HepG2 (cell line): ENCODE measurements around the gene WWP2. TPM values are rescaled to one million over a fixed set of nuclear protein-coding genes. Genes with fewer than 3 reads are reported as not detected.

Experiments used
- ATAC-seq: fragments of 200-7000 bp; cut with Tn5 transposase; 3 replicates; pipeline ENCODE4 v1.9.1; 2020; ENCODE audit warnings: mild to moderate bottlenecking, moderate library complexity
- BruUV-seq: library from RNA; stranded (reverse); fragments of 400-500 nt; replicated peaks from 2 replicates; lab custom pipeline; 2021; lab: Mats Ljungman, UMichigan
- CTCF ChIA-PET: fragments of 300-600 bp; formaldehyde crosslinking; extraction: SDS; loops from one replicate; lab custom pipeline; 2021; ENCODE audit warnings: low total read pairs, inconsistent platforms, low intra/inter-chr PET ratio; lab: Yijun Ruan, JAX
- POLR2A ChIA-PET: fragments of 350-600 bp; sonication (Branson Sonifier 250); formaldehyde crosslinking; loops from one replicate; lab custom pipeline; 2020; ENCODE audit warnings: antibody characterized with exemption, inconsistent platforms; lab: Yijun Ruan, JAX
- DNase-seq: peaks from one replicate; pipeline ENCODE4 v3.0.0-alpha.2; 2015; ENCODE audit warnings: low spot score
- FAIRE-seq: peaks from 3 replicates; lab custom pipeline; 2011; peaks lifted over from hg19 to GRCh38; lab: Jason Lieb, UNC
- H2AFZ ChIP-seq: one replicate; pipeline ENCODE4 v1.6.1; 2011; ENCODE audit warnings: low read length, inconsistent platforms
- H3K27ac ChIP-seq: fragments of 300-600 bp; 3 replicates; pipeline ENCODE4 v1.8.0; 2011; ENCODE audit warnings: mixed run types, mild to moderate bottlenecking, mixed read lengths, low read length, inconsistent platforms; ENCODE audit not compliant: insufficient read depth; ENCODE audit errors: extremely low read length
- H3K27me3 ChIP-seq, 2 experiments: fragments of 200-600 bp in 1 of 2; 2 replicates in 1 of 2; 3 replicates in 1 of 2; pipeline versions ENCODE4 v1.6.0 to v1.8.0; 2011; ENCODE audit warnings: low read length in 2 of 2, mild to moderate bottlenecking in 2 of 2, moderate library complexity in 2 of 2, inconsistent platforms in 1 of 2; ENCODE audit not compliant: insufficient read depth in 2 of 2, control insufficient read depth in 1 of 2
- H3K36me3 ChIP-seq, 2 experiments: fragments of 200-600 bp in 1 of 2; replicated peaks in 1 of 2; 2 replicates in 1 of 2; 3 replicates in 1 of 2; pipeline versions ENCODE4 v1.5.1 to v1.8.0; 2011; ENCODE audit warnings: low read length in 2 of 2, inconsistent platforms in 1 of 2; ENCODE audit not compliant: insufficient read depth in 2 of 2, control insufficient read depth in 1 of 2
- H3K4me1 ChIP-seq: 2 replicates; pipeline ENCODE4 v1.5.1; 2012; ENCODE audit warnings: low read length, inconsistent platforms; ENCODE audit not compliant: insufficient read depth
- H3K4me2 ChIP-seq: 2 replicates; pipeline ENCODE4 v1.6.0; 2011; ENCODE audit warnings: low read depth, low read length, inconsistent platforms
- H3K4me3 ChIP-seq, 3 experiments: fragments of 200-600 bp in 1 of 3; sonication (generic), shearing (Covaris generic) in 1 of 3; replicated peaks in 1 of 3; 2 replicates each; pipeline ENCODE4 v1.5.1; 2011 to 2016; ENCODE audit warnings: low read length in 3 of 3, inconsistent platforms in 2 of 3, low read depth in 2 of 3, mild to moderate bottlenecking in 2 of 3, control low read depth in 1 of 3, mixed read lengths in 1 of 3; ENCODE audit not compliant: insufficient read depth in 1 of 3
- H3K79me2 ChIP-seq: one replicate; pipeline ENCODE4 v1.6.1; 2011; ENCODE audit warnings: low read length, inconsistent platforms; ENCODE audit not compliant: insufficient read depth
- H3K9ac ChIP-seq: 2 replicates; pipeline ENCODE4 v1.6.0; 2011; ENCODE audit warnings: mild to moderate bottlenecking, low read depth, low read length, inconsistent platforms; ENCODE audit not compliant: insufficient read depth
- H3K9me3 ChIP-seq: 2 replicates; pipeline ENCODE4 v1.5.1; 2012; ENCODE audit warnings: mild to moderate bottlenecking, low read length
- H4K20me1 ChIP-seq: 2 replicates; pipeline ENCODE4 v1.6.0; 2011; ENCODE audit warnings: inconsistent platforms, mild to moderate bottlenecking, low read length, moderate library complexity; ENCODE audit not compliant: insufficient read depth
- BRD4 ChIP-seq: sonication (generic); formaldehyde crosslinking; IDR thresholded peaks from 2 replicates; pipeline ENCODE4 v1.4.0; 2020; ENCODE audit warnings: missing genetic modification reagents
- EEA1 ChIP-seq: sonication (generic); formaldehyde crosslinking; IDR thresholded peaks from 2 replicates; pipeline ENCODE4 v1.5.1; 2020; ENCODE audit warnings: mild to moderate bottlenecking, missing genetic modification reagents, borderline replicate concordance
- ETV5 ChIP-seq: IDR thresholded peaks from 2 replicates; pipeline ENCODE4 v1.6.1; 2018; ENCODE audit warnings: missing biosample characterization, missing genetic modification reagents, inconsistent platforms, borderline replicate concordance
- HDAC6 ChIP-seq: fragments of 200-600 bp; sonication (generic); IDR thresholded peaks from 2 replicates; pipeline ENCODE4 v1.7.0; 2017; ENCODE audit warnings: mild to moderate bottlenecking, antibody characterized with exemption, low read length, low read depth
- HNRNPK ChIP-seq: fragments of 200-400 bp; formaldehyde crosslinking; IDR thresholded peaks from 2 replicates; pipeline ENCODE4 v1.6.1; 2018; ENCODE audit warnings: low read length, low read depth, moderate library complexity, mild to moderate bottlenecking; ENCODE audit not compliant: poor library complexity, severe bottlenecking
- HOXA3 ChIP-seq: sonication (generic); formaldehyde crosslinking; IDR thresholded peaks from 2 replicates; pipeline ENCODE4 v1.5.0; 2020; ENCODE audit warnings: missing genetic modification reagents
- IRF2 ChIP-seq: IDR thresholded peaks from 2 replicates; pipeline ENCODE4 v1.6.1; 2018; ENCODE audit warnings: missing genetic modification reagents, missing compliant biosample characterization
- KMT2A ChIP-seq: sonication (generic); formaldehyde crosslinking; IDR thresholded peaks from 2 replicates; pipeline ENCODE4 v1.4.0; 2020; ENCODE audit warnings: missing genetic modification reagents
- NFE2L1 ChIP-seq: sonication (generic); formaldehyde crosslinking; IDR thresholded peaks from 2 replicates; pipeline ENCODE4 v1.4.0; 2020; ENCODE audit warnings: missing genetic modification reagents, mild to moderate bottlenecking, borderline replicate concordance
- NR3C1 ChIP-seq: sonication (generic); formaldehyde crosslinking; IDR thresholded peaks from 2 replicates; pipeline ENCODE4 v1.4.0; 2020; ENCODE audit warnings: missing genetic modification reagents
- NRL ChIP-seq: sonication (generic); formaldehyde crosslinking; IDR thresholded peaks from 2 replicates; pipeline ENCODE4 v1.5.0; 2020; ENCODE audit warnings: missing genetic modification reagents, mild to moderate bottlenecking, moderate library complexity, borderline replicate concordance
- PRMT3 ChIP-seq: sonication (generic); formaldehyde crosslinking; IDR thresholded peaks from 2 replicates; pipeline ENCODE4 v1.8.1; 2022; ENCODE audit warnings: low read depth, mild to moderate bottlenecking, moderate library complexity, missing genetic modification reagents, borderline replicate concordance
- RAD21 ChIP-seq: fragments of 450-650 bp; formaldehyde crosslinking; IDR thresholded peaks from 2 replicates; pipeline ENCODE4 v1.5.0; 2020; ENCODE audit warnings: mild to moderate bottlenecking
- TCF12 ChIP-seq, 2 experiments: fragments of 450-650 bp in 1 of 2; sonication (generic) in 1 of 2; formaldehyde crosslinking in 1 of 2; IDR thresholded peaks; 2 replicates each; pipeline versions ENCODE4 v1.6.1 to v1.8.0; 2017 to 2022; ENCODE audit warnings: antibody characterized with exemption in 1 of 2, mild to moderate bottlenecking in 1 of 2, missing genetic modification reagents in 1 of 2, moderate library complexity in 1 of 2
- ZNF234 ChIP-seq: sonication (generic); formaldehyde crosslinking; conservative IDR thresholded peaks from 2 replicates; pipeline ENCODE4 v1.5.1; 2020; ENCODE audit warnings: mild to moderate bottlenecking, missing genetic modification reagents
- ZNF30 ChIP-seq: sonication (generic); formaldehyde crosslinking; IDR thresholded peaks from 2 replicates; pipeline ENCODE4 v1.5.0; 2020; ENCODE audit warnings: mild to moderate bottlenecking, missing genetic modification reagents
- ZNF501 ChIP-seq: sonication (generic); formaldehyde crosslinking; IDR thresholded peaks from 2 replicates; pipeline ENCODE4 v1.5.1; 2020; ENCODE audit warnings: mild to moderate bottlenecking, moderate library complexity, missing genetic modification reagents
- ZNF782 ChIP-seq: sonication (generic); formaldehyde crosslinking; IDR thresholded peaks from 2 replicates; pipeline ENCODE4 v1.4.0; 2020; ENCODE audit warnings: missing genetic modification reagents, mild to moderate bottlenecking, borderline replicate concordance
- WGBS: methylation state at CpG from one replicate; pipeline ENCODE4 v1.1.6; 2017; ENCODE audit warnings: low lambda C conversion rate; 5-methylcytosine and 5-hydroxymethylcytosine counted together
- in situ Hi-C: cut with HindIII; loops from 2 replicates; pipeline ENCODE4 v1.10.0; 2017; ENCODE audit warnings: low pct_unique_long_range_greater_than_20kb; ENCODE audit not compliant: extremely low pct_ligation_motif_present
- intact Hi-C: fragments of 100-400 bp; cut with micrococcal nuclease; formaldehyde crosslinking; loops from one replicate; pipeline ENCODE4 v1.10.0; 2022; ENCODE audit not compliant: unreplicated experiment
- polyA plus RNA-seq, 8 experiments: library from polyadenylated mRNA; depleted of rRNA in 3 of 8; stranded (reverse) in 7 of 8; unstranded in 1 of 8; fragments of >200 nt; fragmentation: Illumina TruSeq in 4 of 8; extraction: Trizol in 4 of 8; gene quantifications; 2 replicates each; pipeline versions ENCODE4 v1.2.1 to v1.2.3, GENCODE V29; 2011 to 2016; ENCODE audit warnings: low read depth in 4 of 8, missing spikeins in 1 of 8, mixed read lengths in 1 of 8; ENCODE audit not compliant: insufficient read depth in 1 of 8
- total RNA-seq, 5 experiments: library from RNA; depleted of rRNA; stranded (reverse); fragments of >200 nt; fragmentation: Illumina TruSeq; extraction: Trizol; gene quantifications; 2 replicates each; pipeline ENCODE4 v1.2.3, GENCODE V29; 2016; ENCODE audit warnings: low read depth in 1 of 5
- TF ChIP-seq, protein P1 (sequence below): sonication (generic); formaldehyde crosslinking; IDR thresholded peaks from 2 replicates; pipeline ENCODE4 v1.5.0; 2020; ENCODE audit warnings: mild to moderate bottlenecking, missing genetic modification reagents
- TF ChIP-seq, protein P2 (sequence below): sonication (generic); formaldehyde crosslinking; conservative IDR thresholded peaks from 2 replicates; pipeline ENCODE4 v1.4.0; 2020; ENCODE audit warnings: mild to moderate bottlenecking, missing genetic modification reagents, moderate library complexity

Gene WWP2
- total and polyA plus RNA-seq, 2 of the 13 experiments (the other 11 are each of a cell fraction or from before 2014, with no cell fraction given) = 11.4 to 28.2 TPM

DNA sequence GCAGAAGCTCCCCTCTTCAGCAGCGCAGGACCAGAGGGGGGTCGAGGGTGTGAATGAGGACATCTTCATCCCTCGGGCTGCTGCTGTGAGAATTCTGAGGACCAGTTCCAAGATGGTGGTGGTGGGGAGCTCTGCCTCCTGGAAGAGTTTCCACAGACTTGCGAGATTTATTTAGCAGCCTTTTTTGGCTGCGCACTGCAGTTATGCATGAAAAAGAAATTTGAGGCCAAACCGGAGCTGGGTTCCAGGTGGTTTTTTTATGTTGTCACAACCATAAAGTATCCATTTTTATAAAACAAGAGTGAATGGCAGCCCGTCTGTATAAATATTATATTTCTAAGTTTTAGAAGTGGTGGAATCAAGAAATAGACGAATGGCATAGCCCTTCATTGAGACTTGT, 112.1 kb downstream of the WWP2 start:
- no peak for ATAC-seq
- in situ Hi-C loops = no loop called here
- BruUV-seq = no TSS peak

More for the DNA sequence above, 112.1 kb downstream of the WWP2 start:
- peaks cover 26 to 55% of the 10 kb centered on the region in 2 experiments; a peak in 4 of 5 replicates for H3K36me3 ChIP-seq
- H3K4me2 ChIP-seq = no peak overlapping the region
- H4K20me1 ChIP-seq = no peaks in the 10 kb centered on the region
- no peak for FAIRE-seq
- H3K9me3 ChIP-seq = no peaks in the 10 kb centered on the region
- no peak for DNase-seq
- no peak overlapping the region for H3K27ac ChIP-seq
- 91% methylated on average over 8 of the region's 8 CpGs for WGBS
- ChIA-PET CTCF (no interaction called here), POLR2A (no interaction called here)
- TF ChIP-seq ZNF30 (CRISPR knock-in tag) (no peak), HOXA3 (no peak), NFE2L1 (no peak), HNRNPK (no peak), ZNF501 (CRISPR knock-in tag) (no peak), TCF12 (IDR thresholded peaks at IDR 0.05) (no peak), TCF12 (CRISPR knock-in tag; IDR thresholded peaks at IDR 0.05) (no peak), IRF2 (CRISPR knock-in tag) (no peak), NRL (CRISPR knock-in tag) (no peak), KMT2A (no peak), ETV5 (CRISPR knock-in tag) (no peak), PRMT3 (CRISPR knock-in tag) (no peak), RAD21 (CRISPR knock-in tag) (no peak), ZNF234 (CRISPR knock-in tag) (no peak), ZNF782 (CRISPR knock-in tag) (no peak), HDAC6 (no peak), BRD4 (CRISPR knock-in tag) (no peak), NR3C1 (CRISPR knock-in tag) (no peak), EEA1 (CRISPR knock-in tag) (no peak)
- TF ChIP-seq, protein P1, sequence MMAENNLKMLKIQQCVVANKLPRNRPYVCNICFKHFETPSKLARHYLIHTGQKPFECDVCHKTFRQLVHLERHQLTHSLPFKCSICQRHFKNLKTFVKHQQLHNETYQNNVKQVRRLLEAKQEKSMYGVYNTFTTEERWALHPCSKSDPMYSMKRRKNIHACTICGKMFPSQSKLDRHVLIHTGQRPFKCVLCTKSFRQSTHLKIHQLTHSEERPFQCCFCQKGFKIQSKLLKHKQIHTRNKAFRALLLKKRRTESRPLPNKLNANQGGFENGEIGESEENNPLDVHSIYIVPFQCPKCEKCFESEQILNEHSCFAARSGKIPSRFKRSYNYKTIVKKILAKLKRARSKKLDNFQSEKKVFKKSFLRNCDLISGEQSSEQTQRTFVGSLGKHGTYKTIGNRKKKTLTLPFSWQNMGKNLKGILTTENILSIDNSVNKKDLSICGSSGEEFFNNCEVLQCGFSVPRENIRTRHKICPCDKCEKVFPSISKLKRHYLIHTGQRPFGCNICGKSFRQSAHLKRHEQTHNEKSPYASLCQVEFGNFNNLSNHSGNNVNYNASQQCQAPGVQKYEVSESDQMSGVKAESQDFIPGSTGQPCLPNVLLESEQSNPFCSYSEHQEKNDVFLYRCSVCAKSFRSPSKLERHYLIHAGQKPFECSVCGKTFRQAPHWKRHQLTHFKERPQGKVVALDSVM = no peak
- TF ChIP-seq, protein P2, sequence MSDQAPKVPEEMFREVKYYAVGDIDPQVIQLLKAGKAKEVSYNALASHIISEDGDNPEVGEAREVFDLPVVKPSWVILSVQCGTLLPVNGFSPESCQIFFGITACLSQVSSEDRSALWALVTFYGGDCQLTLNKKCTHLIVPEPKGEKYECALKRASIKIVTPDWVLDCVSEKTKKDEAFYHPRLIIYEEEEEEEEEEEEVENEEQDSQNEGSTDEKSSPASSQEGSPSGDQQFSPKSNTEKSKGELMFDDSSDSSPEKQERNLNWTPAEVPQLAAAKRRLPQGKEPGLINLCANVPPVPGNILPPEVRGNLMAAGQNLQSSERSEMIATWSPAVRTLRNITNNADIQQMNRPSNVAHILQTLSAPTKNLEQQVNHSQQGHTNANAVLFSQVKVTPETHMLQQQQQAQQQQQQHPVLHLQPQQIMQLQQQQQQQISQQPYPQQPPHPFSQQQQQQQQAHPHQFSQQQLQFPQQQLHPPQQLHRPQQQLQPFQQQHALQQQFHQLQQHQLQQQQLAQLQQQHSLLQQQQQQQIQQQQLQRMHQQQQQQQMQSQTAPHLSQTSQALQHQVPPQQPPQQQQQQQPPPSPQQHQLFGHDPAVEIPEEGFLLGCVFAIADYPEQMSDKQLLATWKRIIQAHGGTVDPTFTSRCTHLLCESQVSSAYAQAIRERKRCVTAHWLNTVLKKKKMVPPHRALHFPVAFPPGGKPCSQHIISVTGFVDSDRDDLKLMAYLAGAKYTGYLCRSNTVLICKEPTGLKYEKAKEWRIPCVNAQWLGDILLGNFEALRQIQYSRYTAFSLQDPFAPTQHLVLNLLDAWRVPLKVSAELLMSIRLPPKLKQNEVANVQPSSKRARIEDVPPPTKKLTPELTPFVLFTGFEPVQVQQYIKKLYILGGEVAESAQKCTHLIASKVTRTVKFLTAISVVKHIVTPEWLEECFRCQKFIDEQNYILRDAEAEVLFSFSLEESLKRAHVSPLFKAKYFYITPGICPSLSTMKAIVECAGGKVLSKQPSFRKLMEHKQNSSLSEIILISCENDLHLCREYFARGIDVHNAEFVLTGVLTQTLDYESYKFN (CRISPR knock-in tag) = no peak
- H3K9ac ChIP-seq = no peak overlapping the region
- H3K4me1 ChIP-seq = no peaks in the 10 kb centered on the region
- H3K4me3 ChIP-seq = no peak overlapping the region
- intact Hi-C loops = no loop called here
- no peaks in the 10 kb centered on the region for H3K79me2 ChIP-seq
- no peaks in the 10 kb centered on the region for H3K27me3 ChIP-seq
- no peak overlapping the region for H2AFZ ChIP-seq
